ENCODE data around the gene PRLR.

PRLR gene

DNA sequence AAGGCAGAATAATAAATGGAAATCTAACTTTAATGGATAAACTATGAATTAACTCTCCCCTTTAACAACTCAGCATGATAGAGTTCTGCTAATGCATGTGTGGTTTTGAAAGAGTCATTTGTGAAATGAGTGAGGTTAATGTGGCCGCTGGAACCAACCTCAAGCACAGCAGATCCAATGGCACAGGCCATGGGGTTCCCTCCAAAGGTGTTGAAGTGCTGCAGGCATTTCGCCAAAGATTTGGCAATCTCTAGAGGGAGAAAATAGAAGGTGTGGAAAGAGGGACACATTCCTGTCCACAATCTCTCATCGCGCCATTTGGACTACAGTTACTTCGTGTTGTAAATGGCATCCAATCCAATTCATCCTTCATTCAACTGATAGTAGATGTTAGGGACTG, 217.5 kb downstream of the PRLR start:
- TF ChIP-seq CTCF (conservative IDR thresholded peaks at IDR 0.05), result no peak
- no peak for TF ChIP-seq ZFX (IDR thresholded peaks at IDR 0.05)
- H3K27ac ChIP-seq, result no peak overlapping the region

DNA sequence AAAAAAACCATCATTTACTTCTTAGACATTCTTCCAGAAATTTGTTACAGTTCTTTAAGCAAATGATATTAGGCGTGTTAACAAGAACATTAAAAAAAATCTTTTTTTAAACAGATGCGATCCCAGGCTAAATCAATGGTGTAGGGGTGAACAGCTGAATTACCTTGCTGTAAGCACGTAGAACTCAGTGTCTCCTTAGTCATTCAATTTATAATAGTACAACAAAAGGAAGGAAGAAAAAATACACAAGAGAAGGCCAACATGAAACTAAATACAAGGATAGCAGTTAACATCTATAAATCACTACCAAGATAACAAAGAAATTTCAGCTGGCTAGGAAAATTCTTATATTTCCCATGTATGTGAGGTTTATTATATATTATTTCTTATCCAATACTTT, 217.9 kb downstream of the PRLR start:
- TF ChIP-seq CTCF (conservative IDR thresholded peaks at IDR 0.05), result no peak
- no peak for TF ChIP-seq ZFX (IDR thresholded peaks at IDR 0.05)
- no peak overlapping the region for H3K27ac ChIP-seq

- no peak for TF ChIP-seq CTCF (conservative IDR thresholded peaks at IDR 0.05)
- TF ChIP-seq ZFX (IDR thresholded peaks at IDR 0.05), result no peak
- H3K27ac ChIP-seq, result no peak overlapping the region
These were observed 219.6 kb downstream of the PRLR start for GRCh38 chr5:35010676-35011075.

GRCh38 chr5:35009657-35010056, 220.6 kb downstream of the PRLR start:
- TF ChIP-seq ZFX (IDR thresholded peaks at IDR 0.05), result no peak
- TF ChIP-seq CTCF (conservative IDR thresholded peaks at IDR 0.05), result no peak
- no peak overlapping the region for H3K27ac ChIP-seq

DNA sequence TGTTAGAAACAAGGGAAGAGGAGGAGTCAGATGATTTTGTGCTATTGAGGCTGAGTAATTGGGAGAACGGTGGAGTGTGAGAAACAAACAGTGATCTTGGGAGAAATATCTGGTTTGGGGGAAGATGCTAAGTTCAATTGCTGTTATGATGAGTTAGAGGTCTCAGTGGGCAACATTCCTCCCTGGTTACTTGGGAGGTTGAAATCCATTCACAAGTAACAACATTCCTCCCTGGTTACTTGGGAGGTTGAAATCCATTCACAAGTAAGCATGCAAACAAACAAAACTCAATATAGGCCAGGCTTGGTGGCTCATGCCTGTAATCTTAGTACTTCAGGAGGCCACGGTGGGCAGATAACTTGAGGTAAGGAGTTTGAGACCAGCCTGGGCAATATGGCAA, 221.3 kb downstream of the PRLR start:
- TF ChIP-seq CTCF (conservative IDR thresholded peaks at IDR 0.05) (no peak), ZFX (IDR thresholded peaks at IDR 0.05) (no peak)
- no peak overlapping the region for H3K27ac ChIP-seq

DNA sequence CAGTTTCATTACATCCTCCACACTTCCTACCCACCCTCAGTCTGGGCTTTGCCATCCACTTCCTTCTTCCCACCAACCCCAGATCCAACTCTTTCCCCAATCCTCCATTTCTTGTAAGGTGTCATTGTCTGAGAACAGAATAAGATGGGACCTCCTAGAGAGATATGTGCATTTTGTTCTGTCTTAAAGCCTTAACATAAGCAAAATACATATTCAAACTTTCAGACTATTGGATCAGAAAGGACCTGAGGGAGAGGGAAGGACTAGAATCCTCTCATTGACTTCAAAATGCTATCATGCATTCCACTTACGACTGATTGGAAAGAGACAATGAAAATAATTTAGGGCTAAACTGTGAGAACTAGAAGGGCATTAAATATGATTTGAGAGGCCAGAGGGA, 225.5 kb downstream of the PRLR start:
- no peak overlapping the region for H3K27ac ChIP-seq
- no peak for TF ChIP-seq ZFX (IDR thresholded peaks at IDR 0.05)
- TF ChIP-seq CTCF (conservative IDR thresholded peaks at IDR 0.05), result no peak

DNA sequence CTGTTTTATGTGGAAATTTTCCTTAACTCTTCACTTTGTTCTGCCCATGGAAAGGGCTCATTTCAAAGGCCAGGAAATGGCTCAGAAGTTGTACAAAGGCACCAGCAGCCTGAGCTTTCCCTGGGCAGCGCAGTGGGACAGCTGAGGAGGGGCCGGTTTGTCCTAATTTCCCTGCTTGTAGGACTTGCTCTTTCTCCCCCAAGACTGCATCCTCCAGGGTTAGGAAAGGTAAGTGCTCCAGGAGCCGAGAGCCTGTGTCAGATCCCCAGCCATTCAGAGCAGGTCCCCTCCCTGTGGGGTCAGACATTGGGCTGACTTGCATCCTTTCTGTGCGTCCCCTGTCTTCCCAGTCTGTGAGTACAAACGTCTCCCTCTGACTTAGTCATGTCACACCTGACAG, 226.1 kb downstream of the PRLR start:
- H3K27ac ChIP-seq, result no peak overlapping the region
- TF ChIP-seq ZFX (IDR thresholded peaks at IDR 0.05) (no peak), CTCF (conservative IDR thresholded peaks at IDR 0.05) (no peak)

Data from C4-2B (cell line).